Suprapubic skin (tissue), 4 donors: Measurements from ENCODE around the gene ZBTB42. TPM values are rescaled to one million over a fixed set of nuclear protein-coding genes. Genes with fewer than 3 reads are reported as not detected.

Experiments used
- DNase-seq, 2 donors: peaks; one replicate each; pipeline ENCODE4 v3.0.0-alpha.2; 2019; ENCODE audit warnings: low spot score in 2 of 2
- H3K27ac ChIP-seq: fragments of 200-600 bp; sonication (generic); one replicate; pipeline ENCODE4 v1.5.1; 2019
- H3K27me3 ChIP-seq: fragments of 200-600 bp; sonication (generic); one replicate; pipeline ENCODE4 v1.5.1; 2019
- H3K36me3 ChIP-seq: fragments of 200-600 bp; sonication (generic); one replicate; pipeline ENCODE4 v1.5.1; 2019
- H3K4me1 ChIP-seq: fragments of 200-600 bp; sonication (generic); one replicate; pipeline ENCODE4 v1.5.1; 2019
- H3K4me3 ChIP-seq: fragments of 200-600 bp; sonication (generic); one replicate; pipeline ENCODE4 v1.5.1; 2019; ENCODE audit warnings: mild to moderate bottlenecking
- H3K9me3 ChIP-seq: fragments of 200-600 bp; sonication (generic); one replicate; pipeline ENCODE4 v1.5.1; 2019
- CTCF ChIP-seq, 2 donors: fragments of 200-600 bp in 1 of 2; fragments of 450-650 bp in 1 of 2; sonication (generic) in 1 of 2; IDR thresholded peaks; one replicate each; pipeline ENCODE4 v1.5.1; 2016 to 2019; ENCODE audit warnings: antibody characterized with exemption in 2 of 2, mild to moderate bottlenecking in 1 of 2, moderate library complexity in 1 of 2
- EP300 ChIP-seq: sonication (generic); formaldehyde crosslinking; IDR thresholded peaks from one replicate; pipeline ENCODE4 v1.6.1; 2017; ENCODE audit warnings: antibody characterized with exemption
- POLR2A ChIP-seq, 2 donors: fragments of 450-650 bp; IDR thresholded peaks; one replicate each; pipeline ENCODE4 v1.6.1; 2017; ENCODE audit warnings: antibody characterized with exemption in 2 of 2, mild to moderate bottlenecking in 2 of 2, moderate library complexity in 2 of 2
- POLR2AphosphoS5 ChIP-seq, 3 donors: sonication (generic); formaldehyde crosslinking; IDR thresholded peaks; one replicate each; pipeline ENCODE4 v1.6.1; 2017; ENCODE audit warnings: antibody characterized with exemption in 3 of 3
- WGBS: methylation state at CpG from one replicate; pipeline ENCODE4 v1.1.5; 2018; 5-methylcytosine and 5-hydroxymethylcytosine counted together
- total RNA-seq, 4 donors: library from RNA; depleted of rRNA; stranded (reverse); fragments of >200 nt; gene quantifications; one replicate each; pipeline ENCODE4 v1.1.0, GENCODE V29; 2016

Gene ZBTB42
- total RNA-seq, 4 donors from 2014 or later = 3.7 to 9.8 (median 7.8) TPM

GRCh38 chr14:104791425-104791824 lies 9.5 kb upstream of the ZBTB42 start:
- peaks cover 85% of the 10 kb centered on the region for H3K4me1 ChIP-seq
- H3K27me3 ChIP-seq = no peaks in the 10 kb centered on the region
- no peak overlapping the region for H3K4me3 ChIP-seq
- DNase-seq = no peak
- 93% methylated on average over 9 of the region's 9 CpGs for WGBS
- H3K27ac ChIP-seq = no peak overlapping the region
- TF ChIP-seq POLR2AphosphoS5 (IDR thresholded peaks at IDR 0.05) (no peak), POLR2A (IDR thresholded peaks at IDR 0.05) (no peak), CTCF (IDR thresholded peaks at IDR 0.05) (no peak), EP300 (no peak)
- H3K36me3 ChIP-seq = peaks cover 35% of the 10 kb centered on the region
- no peaks in the 10 kb centered on the region for H3K9me3 ChIP-seq

- Histone ChIP-seq H3K4me3 (no peak overlapping the region), H3K4me1 (peaks cover 85% of the 10 kb centered on the region), H3K27me3 (no peaks in the 10 kb centered on the region), H3K9me3 (no peaks in the 10 kb centered on the region), H3K27ac (no peak overlapping the region), H3K36me3 (peaks cover 35% of the 10 kb centered on the region)
- whole genome bisulfite sequencing = 60% methylated on average over 7 of the region's 25 CpGs
- TF ChIP-seq CTCF (IDR thresholded peaks at IDR 0.05) (no peak), EP300 (no peak), POLR2A (IDR thresholded peaks at IDR 0.05) (no peak), POLR2AphosphoS5 (IDR thresholded peaks at IDR 0.05) (no peak)
- DNase-seq = no peak
Measured at GRCh38 chr14:104792101-104792884, 8.6 kb upstream of the ZBTB42 start.

- Histone ChIP-seq H3K27me3 (no peaks in the 10 kb centered on the region), H3K4me1 (peaks cover 82% of the 10 kb centered on the region), H3K27ac (no peak overlapping the region), H3K36me3 (peaks cover 35% of the 10 kb centered on the region), H3K4me3 (peak overlapping the region; percentile 92), H3K9me3 (no peaks in the 10 kb centered on the region)
- WGBS = 75% methylated on average over 14 of the region's 16 CpGs
- no peak for DNase-seq
- no peak for TF ChIP-seq POLR2AphosphoS5 (IDR thresholded peaks at IDR 0.05)
- no peak for TF ChIP-seq POLR2A (IDR thresholded peaks at IDR 0.05)
- no peak for TF ChIP-seq EP300
- TF ChIP-seq CTCF (IDR thresholded peaks at IDR 0.05) = no peak
Measured at GRCh38 chr14:104792945-104793702, 7.8 kb upstream of the ZBTB42 start.

- H3K4me3 ChIP-seq = peak overlapping the region; percentile 92
- DNase-seq = no peak
- no peaks in the 10 kb centered on the region for H3K9me3 ChIP-seq
- TF ChIP-seq POLR2A (IDR thresholded peaks at IDR 0.05) = no peak
- TF ChIP-seq POLR2AphosphoS5 (IDR thresholded peaks at IDR 0.05) = no peak
- no peak for TF ChIP-seq CTCF (IDR thresholded peaks at IDR 0.05)
- no peak for TF ChIP-seq EP300
- peaks cover 34% of the 10 kb centered on the region for H3K36me3 ChIP-seq
- peaks cover 78% of the 10 kb centered on the region for H3K4me1 ChIP-seq
- WGBS = 80% methylated on average over 1 of the region's 2 CpGs
- no peak overlapping the region for H3K27ac ChIP-seq
- H3K27me3 ChIP-seq = no peaks in the 10 kb centered on the region
Measured at GRCh38 chr14:104793703-104793959, 7.3 kb upstream of the ZBTB42 start.

- DNase-seq = no peak
- TF ChIP-seq EP300 (no peak), POLR2A (IDR thresholded peaks at IDR 0.05) (no peak), CTCF (IDR thresholded peaks at IDR 0.05) (no peak), POLR2AphosphoS5 (IDR thresholded peaks at IDR 0.05) (no peak)
- peaks cover 74% of the 10 kb centered on the region for H3K4me1 ChIP-seq
- WGBS = 10% methylated on average over 14 of the region's 15 CpGs
- H3K27ac ChIP-seq = no peak overlapping the region
- H3K36me3 ChIP-seq = peaks cover 29% of the 10 kb centered on the region
- H3K9me3 ChIP-seq = no peaks in the 10 kb centered on the region
- H3K4me3 ChIP-seq = peak overlapping the region; percentile 92
- H3K27me3 ChIP-seq = no peaks in the 10 kb centered on the region
Measured at GRCh38 chr14:104794099-104794498, 6.8 kb upstream of the ZBTB42 start.
